H9 (cell line): Measurements from ENCODE around the gene CD2BP2. TPM values are rescaled to one million over a fixed set of nuclear protein-coding genes. Genes with fewer than 3 reads are reported as not detected.
A peak's percentile ranks its signal among the peaks of the same experiment; 100 is the strongest.

ENCODE experiments used
- DNase-seq: peaks from one replicate; pipeline ENCODE4 v3.0.0-alpha.2; 2017
- H2AFZ ChIP-seq: one replicate; pipeline ENCODE4 v1.6.1; 2013; ENCODE audit warnings: mild to moderate bottlenecking, low read length, control low read depth, moderate library complexity
- H2AK5ac ChIP-seq: 2 replicates; pipeline ENCODE4 v1.6.1; 2013; ENCODE audit warnings: low read length, control low read depth, mixed read lengths; ENCODE audit not compliant: insufficient read length
- H2BK120ac ChIP-seq: one replicate; pipeline ENCODE4 v1.6.1; 2013; ENCODE audit warnings: low read depth, mild to moderate bottlenecking, low read length, control low read depth, inconsistent platforms; ENCODE audit not compliant: poor library complexity, severe bottlenecking
- H2BK12ac ChIP-seq: 2 replicates; pipeline ENCODE4 v1.6.1; 2013; ENCODE audit warnings: low read length, control low read depth, mixed read lengths, low read depth; ENCODE audit not compliant: insufficient read length
- H2BK15ac ChIP-seq: 2 replicates; pipeline ENCODE4 v1.6.1; 2013; ENCODE audit warnings: low read depth, low read length, control low read depth
- H2BK20ac ChIP-seq: one replicate; pipeline ENCODE4 v1.6.1; 2013; ENCODE audit warnings: low read depth, mild to moderate bottlenecking, low read length, control low read depth, inconsistent platforms; ENCODE audit not compliant: poor library complexity, severe bottlenecking
- H2BK5ac ChIP-seq: 2 replicates; pipeline ENCODE4 v1.6.1; 2013; ENCODE audit warnings: low read length, control low read depth, mixed read lengths; ENCODE audit not compliant: insufficient read length
- H3K14ac ChIP-seq: 2 replicates; pipeline ENCODE4 v1.6.1; 2013; ENCODE audit warnings: low read length, control low read depth; ENCODE audit not compliant: insufficient read depth
- H3K18ac ChIP-seq: 2 replicates; pipeline ENCODE4 v1.6.1; 2013; ENCODE audit warnings: low read depth, mild to moderate bottlenecking, mixed read lengths, low read length, control low read depth; ENCODE audit not compliant: insufficient read length
- H3K23ac ChIP-seq: 2 replicates; pipeline ENCODE4 v1.6.1; 2013; ENCODE audit warnings: low read length, control low read depth, mixed read lengths, low read depth; ENCODE audit not compliant: insufficient read length
- H3K23me2 ChIP-seq: 2 replicates; pipeline ENCODE4 v1.6.1; 2013; ENCODE audit warnings: low read depth, mild to moderate bottlenecking, mixed read lengths, low read length, control low read depth; ENCODE audit not compliant: insufficient read length, poor library complexity, severe bottlenecking
- H3K27ac ChIP-seq: 2 replicates; pipeline ENCODE4 v1.5.1; 2013; ENCODE audit warnings: low read length, control low read depth, mixed read lengths, low read depth; ENCODE audit not compliant: insufficient read length
- H3K27me3 ChIP-seq: 2 replicates; pipeline ENCODE4 v1.6.1; 2013; ENCODE audit warnings: low read length, control low read depth, inconsistent platforms; ENCODE audit not compliant: insufficient read depth
- H3K4ac ChIP-seq: 2 replicates; pipeline ENCODE4 v1.6.1; 2013; ENCODE audit warnings: low read depth, mild to moderate bottlenecking, control low read depth, inconsistent platforms, low read length, moderate library complexity
- H3K4me1 ChIP-seq: 2 replicates; pipeline ENCODE4 v1.6.1; 2013; ENCODE audit warnings: low read length, control low read depth, inconsistent platforms; ENCODE audit not compliant: insufficient read depth
- H3K4me2 ChIP-seq: 2 replicates; pipeline ENCODE4 v1.6.1; 2013; ENCODE audit warnings: low read length, control low read depth, mixed read lengths; ENCODE audit not compliant: insufficient read length, insufficient read depth
- H3K56ac ChIP-seq: 2 replicates; pipeline ENCODE4 v1.6.1; 2013; ENCODE audit warnings: low read depth, mild to moderate bottlenecking, mixed read lengths, low read length, control low read depth; ENCODE audit not compliant: insufficient read length
- H3K79me1 ChIP-seq: 2 replicates; pipeline ENCODE4 v1.6.1; 2013; ENCODE audit warnings: low read depth, mild to moderate bottlenecking, moderate library complexity, low read length, control low read depth, inconsistent platforms; ENCODE audit not compliant: insufficient read depth, poor library complexity, severe bottlenecking
- H3K79me2 ChIP-seq: 2 replicates; pipeline ENCODE4 v1.6.1; 2013; ENCODE audit warnings: low read length, control low read depth, inconsistent platforms; ENCODE audit not compliant: insufficient read depth
- H3K9ac ChIP-seq: 2 replicates; pipeline ENCODE4 v1.6.1; 2013; ENCODE audit warnings: low read length, control low read depth, mixed read lengths; ENCODE audit not compliant: insufficient read length; ENCODE audit errors: extremely low read depth
- H3K9me3 ChIP-seq: one replicate; pipeline ENCODE4 v1.6.1; 2013; ENCODE audit warnings: low read depth, low read length, inconsistent platforms; ENCODE audit not compliant: control insufficient read depth
- H3T11ph ChIP-seq: one replicate; pipeline ENCODE4 v1.6.1; 2013; ENCODE audit warnings: mild to moderate bottlenecking, low read length, control low read depth, inconsistent platforms
- H4K20me1 ChIP-seq: one replicate; pipeline ENCODE4 v1.6.1; 2013; ENCODE audit not compliant: control insufficient read depth, insufficient read length, insufficient read depth
- H4K5ac ChIP-seq: 2 replicates; pipeline ENCODE4 v1.6.1; 2013; ENCODE audit warnings: low read depth, mild to moderate bottlenecking, mixed read lengths, low read length, control low read depth; ENCODE audit not compliant: insufficient read length
- H4K8ac ChIP-seq: replicated peaks from 2 replicates; pipeline ENCODE4 v1.6.1; 2013; ENCODE audit warnings: low read length, control low read depth, mixed read lengths, low read depth; ENCODE audit not compliant: insufficient read length
- H4K91ac ChIP-seq: 2 replicates; pipeline ENCODE4 v1.6.1; 2013; ENCODE audit warnings: low read depth, mild to moderate bottlenecking, moderate library complexity, mixed read lengths, low read length, control low read depth; ENCODE audit not compliant: insufficient read length
- H3K27ac Mint-ChIP-seq, 3 experiments: 2 replicates in 2 of 3; 3 replicates in 1 of 3; pipeline ENCODE4 v1.8.0; 2020 to 2021; ENCODE audit warnings: mixed read lengths in 3 of 3, mild to moderate bottlenecking in 1 of 3, moderate library complexity in 1 of 3
- H3K27me3 Mint-ChIP-seq: 2 replicates; pipeline ENCODE4 v1.8.0; 2021; ENCODE audit warnings: low read depth, mild to moderate bottlenecking, moderate library complexity, mixed read lengths
- H3K36me3 Mint-ChIP-seq, 3 experiments: 2 replicates in 2 of 3; 3 replicates in 1 of 3; pipeline ENCODE4 v1.8.0; 2020 to 2021; ENCODE audit warnings: low read depth in 3 of 3, mixed read lengths in 3 of 3; ENCODE audit not compliant: insufficient read depth in 1 of 3
- H3K4me1 Mint-ChIP-seq, 2 experiments: 2 replicates each; pipeline ENCODE4 v1.8.0; 2020; ENCODE audit warnings: mixed read lengths in 2 of 2
- H3K4me3 Mint-ChIP-seq, 2 experiments: 2 replicates in 1 of 2; 3 replicates in 1 of 2; pipeline ENCODE4 v1.8.0; 2020 to 2021; ENCODE audit warnings: mild to moderate bottlenecking in 2 of 2, mixed read lengths in 2 of 2, moderate library complexity in 1 of 2
- H3K9me3 Mint-ChIP-seq, 2 experiments: 2 replicates in 1 of 2; 3 replicates in 1 of 2; pipeline ENCODE4 v1.8.0; 2020; ENCODE audit warnings: mild to moderate bottlenecking in 2 of 2, mixed read lengths in 2 of 2, moderate library complexity in 1 of 2
- WGBS: extraction: QIAGEN DNeasy Blood & Tissue Kit; methylation state at CpG from one replicate; pipeline ENCODE4 v1.1.7; 2013; ENCODE audit warnings: missing lambda C conversion rate, low lambda C conversion rate, mixed read lengths; ENCODE audit not compliant: insufficient read length; ENCODE audit errors: extremely low coverage; 5-methylcytosine and 5-hydroxymethylcytosine counted together
- total RNA-seq: library from RNA; stranded (reverse); gene quantifications from 2 replicates; pipeline ENCODE4 v1.2.1, GENCODE V29; 2021
- TF ChIP-seq, protein P1 (sequence below): fragments of 200-600 bp; sonication (generic); conservative IDR thresholded peaks from 3 replicates; pipeline ENCODE4 v1.8.0; 2021; ENCODE audit warnings: antibody characterized with exemption, mild to moderate bottlenecking

Gene CD2BP2
- total RNA-seq, 1 experiment from 2014 or later = 90.1 TPM

DNA sequence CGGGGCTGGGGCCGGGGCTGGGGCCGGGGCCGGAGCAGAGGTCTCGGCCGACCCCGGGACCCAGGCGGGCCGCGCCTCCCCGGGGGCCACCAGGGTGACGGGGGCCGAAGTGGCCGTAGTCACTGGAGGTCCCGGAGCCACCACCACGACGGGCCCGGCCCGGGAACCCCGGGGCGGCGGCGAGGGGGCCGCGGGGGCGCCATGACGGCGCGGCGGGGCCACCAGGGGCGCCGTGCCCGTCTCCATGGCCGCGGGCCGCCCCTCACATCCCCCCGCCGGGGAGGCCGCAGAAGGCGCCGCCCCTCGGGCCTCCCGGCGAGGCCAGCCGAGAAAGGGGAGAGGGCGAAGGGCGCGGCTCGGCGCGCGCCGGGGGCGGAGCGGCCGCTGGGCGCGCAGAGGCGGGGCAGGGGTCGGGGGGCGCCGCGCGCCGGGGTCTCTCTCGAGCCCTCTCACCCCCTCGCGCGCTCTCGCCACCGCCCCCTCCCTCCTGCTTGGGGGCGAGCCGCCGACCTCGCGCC lies 14.9 kb upstream of the CD2BP2 start:
- peaks cover 2% of the 10 kb centered on the region; the same call in 1 of the 2 replicates for H3K27me3 Mint-ChIP-seq
- no peak for DNase-seq
- Histone ChIP-seq H3T11ph (no peak overlapping the region), H4K5ac (no peak overlapping the region), H3K23ac (no peak overlapping the region), H3K79me1 (peaks cover 3% of the 10 kb centered on the region), H3K27ac (no peak overlapping the region), H3K18ac (no peak overlapping the region), H3K4ac (no peak overlapping the region), H3K23me2 (peaks cover 10% of the 10 kb centered on the region), H2BK12ac (no peak overlapping the region), H3K27me3 (no peaks in the 10 kb centered on the region), H3K79me2 (no peaks in the 10 kb centered on the region; the same call in none of the 2 replicates), H4K91ac (no peak overlapping the region), H2BK120ac (no peak overlapping the region), H3K9ac (no peak overlapping the region), H3K4me1 (peaks cover 6% of the 10 kb centered on the region), H4K8ac (no peak overlapping the region), H3K14ac (no peak overlapping the region), H2AK5ac (no peak overlapping the region), H3K9me3 (no peaks in the 10 kb centered on the region), H2BK20ac (no peak overlapping the region), H2BK5ac (no peak overlapping the region), H2AFZ (no peak overlapping the region), H3K56ac (no peak overlapping the region), H4K20me1 (no peaks in the 10 kb centered on the region), H2BK15ac (no peak overlapping the region), H3K4me2 (peak overlapping the region; percentile 80)
- no peak overlapping the region for H3K27ac Mint-ChIP-seq
- no CpG with 5 or more reads among the region's 76 CpGs for WGBS
- TF ChIP-seq, protein P1, sequence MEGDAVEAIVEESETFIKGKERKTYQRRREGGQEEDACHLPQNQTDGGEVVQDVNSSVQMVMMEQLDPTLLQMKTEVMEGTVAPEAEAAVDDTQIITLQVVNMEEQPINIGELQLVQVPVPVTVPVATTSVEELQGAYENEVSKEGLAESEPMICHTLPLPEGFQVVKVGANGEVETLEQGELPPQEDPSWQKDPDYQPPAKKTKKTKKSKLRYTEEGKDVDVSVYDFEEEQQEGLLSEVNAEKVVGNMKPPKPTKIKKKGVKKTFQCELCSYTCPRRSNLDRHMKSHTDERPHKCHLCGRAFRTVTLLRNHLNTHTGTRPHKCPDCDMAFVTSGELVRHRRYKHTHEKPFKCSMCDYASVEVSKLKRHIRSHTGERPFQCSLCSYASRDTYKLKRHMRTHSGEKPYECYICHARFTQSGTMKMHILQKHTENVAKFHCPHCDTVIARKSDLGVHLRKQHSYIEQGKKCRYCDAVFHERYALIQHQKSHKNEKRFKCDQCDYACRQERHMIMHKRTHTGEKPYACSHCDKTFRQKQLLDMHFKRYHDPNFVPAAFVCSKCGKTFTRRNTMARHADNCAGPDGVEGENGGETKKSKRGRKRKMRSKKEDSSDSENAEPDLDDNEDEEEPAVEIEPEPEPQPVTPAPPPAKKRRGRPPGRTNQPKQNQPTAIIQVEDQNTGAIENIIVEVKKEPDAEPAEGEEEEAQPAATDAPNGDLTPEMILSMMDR = no peak; the same call in 2 of the 3 replicates
- peaks cover 0 to 3% of the 10 kb centered on the region in 2 experiments; a peak in 3 of 5 replicates for H3K9me3 Mint-ChIP-seq
- peak overlapping the region; percentile 75 to 79 for H3K4me3 Mint-ChIP-seq
- H3K36me3 Mint-ChIP-seq = peaks cover 6 to 11% (median 9%) of the 10 kb centered on the region in 3 experiments; a peak in 6 of 7 replicates
- H3K4me1 Mint-ChIP-seq = peaks cover 32 to 38% of the 10 kb centered on the region in 2 experiments
